Suprapubic skin (tissue), 3 donors: ENCODE data around the gene C1QTNF6.

Source experiments
- CTCF ChIP-seq, 2 donors: fragments of 200-600 bp in 1 of 2; fragments of 450-650 bp in 1 of 2; sonication (generic) in 1 of 2; IDR thresholded peaks; one replicate each; pipeline ENCODE4 v1.5.1; 2016 to 2019; ENCODE audit warnings: antibody characterized with exemption in 2 of 2, mild to moderate bottlenecking in 1 of 2, moderate library complexity in 1 of 2
- POLR2A ChIP-seq, 2 donors: fragments of 450-650 bp; IDR thresholded peaks; one replicate each; pipeline ENCODE4 v1.6.1; 2017; ENCODE audit warnings: antibody characterized with exemption in 2 of 2, mild to moderate bottlenecking in 2 of 2, moderate library complexity in 2 of 2

- TF ChIP-seq CTCF (IDR thresholded peaks at IDR 0.05) (no peak), POLR2A (IDR thresholded peaks at IDR 0.05) (no peak)
These were observed 40.3 kb upstream of the C1QTNF6 start for GRCh38 chr22:37228106-37229011.
